HG03025 (cell line): ENCODE data around the gene SLC18B1.

Experiments used
- ATAC-seq: cut with Tn5 transposase; IDR thresholded peaks from one replicate; pipeline ENCODE4 v1.9.1; 2021; ENCODE audit warnings: mild to moderate bottlenecking, moderate library complexity; ENCODE audit not compliant: unreplicated experiment, low FRiP score

Gene SLC18B1

GRCh38 chr6:132797951-132798868, at the start of gene SLC18B1:
TSS of gene SLC18B1 (minus strand) at chr6:132798637. CDS start at chr6:132798456, 181 bp downstream.
- ATAC-seq: peak; percentile 44

- no peak for ATAC-seq
Observed at GRCh38 chr6:132843316-132844035, 45.0 kb upstream of the SLC18B1 start.

DNA sequence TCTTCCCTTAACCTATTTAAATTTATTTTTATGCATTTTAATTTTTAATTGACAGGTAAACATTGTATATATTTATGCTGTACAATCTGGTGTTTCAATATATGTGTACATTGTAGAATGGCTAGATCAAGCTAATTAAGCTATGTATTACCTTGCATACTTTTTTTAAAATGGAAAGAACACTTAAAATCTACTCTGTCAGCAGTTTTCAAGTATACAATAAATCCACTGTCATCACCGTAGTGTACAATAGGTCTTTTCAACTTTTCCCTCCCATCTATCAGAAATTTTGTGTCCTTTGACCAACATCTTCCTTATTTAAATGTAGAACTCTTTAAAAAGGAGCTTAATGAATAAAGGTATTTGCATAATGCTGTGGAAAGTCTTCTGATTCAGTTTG, 43.5 kb upstream of the SLC18B1 start:
- ATAC-seq: no peak

GRCh38 chr6:132832891-132833290, 34.5 kb upstream of the SLC18B1 start:
- no peak for ATAC-seq

GRCh38 chr6:132830334-132830751, 31.9 kb upstream of the SLC18B1 start:
- ATAC-seq: no peak

GRCh38 chr6:132820629-132821381, 22.4 kb upstream of the SLC18B1 start:
- no peak for ATAC-seq

DNA sequence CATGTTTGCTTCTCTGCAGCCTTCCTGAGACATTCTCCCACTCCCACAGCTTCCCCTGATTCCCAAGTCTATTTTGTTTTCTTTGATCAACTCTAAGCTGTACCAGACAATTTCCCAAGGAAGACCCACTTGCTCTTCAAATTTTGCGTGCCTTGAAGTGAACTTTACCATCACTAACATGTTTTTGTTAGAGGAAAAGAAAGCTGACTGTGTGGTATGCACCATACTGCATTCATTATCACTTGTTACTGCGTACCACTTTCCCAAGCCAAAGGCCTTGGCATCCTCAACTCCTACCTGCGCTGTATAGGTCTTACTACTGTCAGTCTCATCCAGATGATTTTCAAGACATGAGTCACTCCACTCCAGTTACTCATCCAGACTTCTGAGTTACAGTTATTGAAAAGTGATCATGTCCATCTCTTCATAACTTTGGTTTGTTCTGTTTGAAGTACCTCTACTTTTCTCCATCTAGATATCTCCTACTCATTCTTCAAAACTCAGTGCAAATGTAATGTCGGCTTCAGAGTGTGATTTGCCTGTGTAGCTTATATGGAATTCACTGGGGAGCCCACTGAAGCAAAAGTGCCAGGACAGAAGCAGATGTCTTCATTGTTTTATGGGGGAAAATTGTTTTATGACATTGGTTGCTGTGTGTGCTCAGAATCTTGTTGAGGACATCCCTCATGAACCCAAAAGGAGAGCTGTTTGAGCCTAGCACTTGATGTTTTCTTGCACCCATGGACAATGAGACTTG, 21.1 kb upstream of the SLC18B1 start:
- ATAC-seq: no peak

- ATAC-seq: no peak
Observed at GRCh38 chr6:132818404-132819359, 20.2 kb upstream of the SLC18B1 start.

- no peak for ATAC-seq
Observed at GRCh38 chr6:132817554-132818403, 19.3 kb upstream of the SLC18B1 start.

DNA sequence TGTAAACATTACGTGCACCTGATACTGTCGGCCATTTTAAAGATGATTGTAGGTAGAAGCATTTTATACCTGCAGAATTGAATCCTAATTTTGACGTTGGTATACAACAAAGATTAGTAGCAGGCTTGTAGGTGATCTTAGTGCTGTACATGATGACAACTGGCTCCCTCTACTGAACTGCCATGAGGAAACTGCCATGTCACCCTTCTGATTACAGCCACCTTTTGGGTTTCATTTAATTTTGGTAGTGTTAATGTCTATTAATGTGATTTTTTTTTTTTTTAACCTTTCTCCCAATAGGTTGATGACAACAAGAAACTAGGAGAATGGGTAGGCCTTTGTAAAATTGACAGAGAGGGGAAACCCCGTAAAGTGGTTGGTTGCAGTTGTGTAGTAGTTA, 18.2 kb upstream of the SLC18B1 start:
- no peak for ATAC-seq

DNA sequence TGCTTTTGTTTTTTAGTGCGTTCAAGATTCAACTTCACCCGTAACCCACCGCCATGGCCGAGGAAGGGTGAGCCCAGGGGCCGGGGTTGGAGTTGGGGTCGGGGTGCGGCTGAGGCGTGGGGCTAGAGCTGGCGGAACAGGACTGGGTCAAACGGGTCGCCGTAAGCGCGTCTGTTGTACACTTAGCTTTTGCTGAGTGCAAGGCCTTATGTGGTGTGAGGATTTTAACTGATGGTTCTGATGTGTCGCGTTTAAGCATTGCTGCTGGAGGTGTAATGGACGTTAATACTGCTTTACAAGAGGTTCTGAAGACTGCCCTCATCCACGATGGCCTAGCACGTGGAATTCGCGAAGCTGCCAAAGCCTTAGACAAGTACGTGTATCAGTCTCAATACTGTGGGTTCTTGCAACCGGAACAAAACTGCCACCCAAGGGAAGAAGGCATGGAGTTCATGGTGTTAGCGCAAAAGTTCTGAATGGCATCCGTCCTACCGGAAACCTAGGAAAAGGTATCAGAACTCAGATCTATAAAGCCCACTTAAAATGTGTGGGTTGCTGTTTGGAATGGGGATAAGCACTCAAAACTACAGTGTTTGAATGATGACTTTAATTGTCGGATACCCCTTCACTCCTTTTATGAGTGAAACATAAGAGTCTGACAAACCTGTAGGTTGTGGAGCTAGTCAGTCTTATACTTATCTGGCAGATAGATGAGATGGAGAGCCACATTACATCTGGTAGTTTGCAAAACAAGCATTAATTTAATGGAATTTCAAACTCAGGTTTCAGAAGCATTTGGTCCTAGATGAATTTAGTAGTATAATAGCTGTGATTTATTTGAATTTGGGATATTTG, 16.5 kb upstream of the SLC18B1 start:
- no peak for ATAC-seq

DNA sequence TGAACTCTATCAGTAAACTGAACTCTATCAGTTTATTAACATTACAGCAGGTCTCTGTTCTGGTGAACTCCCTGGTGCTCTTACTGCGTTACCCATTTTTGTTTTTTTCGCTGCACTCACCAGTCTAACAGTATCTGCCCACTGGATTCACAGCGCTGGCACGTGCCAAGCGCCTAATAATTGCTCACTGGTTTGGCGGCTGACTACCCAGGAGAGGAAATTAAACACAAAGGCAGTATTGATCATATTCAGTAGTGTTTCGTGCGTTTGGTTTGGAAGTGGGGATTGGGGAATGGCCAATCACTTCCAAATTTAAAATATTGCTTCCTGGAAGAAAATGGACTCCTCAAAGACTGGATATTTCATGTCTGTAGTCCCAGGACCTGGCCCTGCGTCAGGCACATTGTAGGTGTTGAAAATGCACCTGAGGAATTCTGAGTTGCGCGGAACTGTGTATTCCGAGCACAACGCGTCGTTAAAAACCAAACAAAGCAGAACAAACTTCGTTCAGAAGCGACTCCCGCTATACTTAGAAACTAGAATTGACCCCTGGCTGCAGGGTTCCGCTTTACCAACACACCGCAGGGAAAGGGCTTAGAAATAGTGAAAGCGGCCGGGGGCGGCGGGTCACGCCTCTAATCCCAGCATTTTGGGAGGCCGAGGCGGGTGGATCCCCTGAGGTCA, 14.9 kb upstream of the SLC18B1 start:
- peak; percentile 26 for ATAC-seq

DNA sequence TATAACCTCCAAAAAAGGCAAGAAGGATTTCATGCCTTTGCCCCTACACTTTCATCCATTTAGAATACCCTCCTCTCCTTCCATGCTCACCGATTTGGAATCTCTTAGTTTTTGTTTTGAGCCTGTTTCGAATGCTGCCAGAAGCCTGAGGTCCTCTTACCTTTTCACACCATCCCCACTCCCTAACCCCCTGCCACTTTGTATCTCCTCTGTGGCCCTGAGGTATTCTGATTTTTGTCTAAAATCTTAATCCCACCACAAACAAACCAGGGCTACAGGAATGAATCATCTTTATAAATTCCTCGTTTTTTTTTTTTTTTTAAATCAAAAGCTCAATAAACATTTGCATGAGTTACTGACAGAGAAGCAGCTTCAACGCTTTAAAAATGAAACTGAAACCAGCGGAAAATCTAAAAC, 14.3 kb upstream of the SLC18B1 start:
- ATAC-seq: no peak

DNA sequence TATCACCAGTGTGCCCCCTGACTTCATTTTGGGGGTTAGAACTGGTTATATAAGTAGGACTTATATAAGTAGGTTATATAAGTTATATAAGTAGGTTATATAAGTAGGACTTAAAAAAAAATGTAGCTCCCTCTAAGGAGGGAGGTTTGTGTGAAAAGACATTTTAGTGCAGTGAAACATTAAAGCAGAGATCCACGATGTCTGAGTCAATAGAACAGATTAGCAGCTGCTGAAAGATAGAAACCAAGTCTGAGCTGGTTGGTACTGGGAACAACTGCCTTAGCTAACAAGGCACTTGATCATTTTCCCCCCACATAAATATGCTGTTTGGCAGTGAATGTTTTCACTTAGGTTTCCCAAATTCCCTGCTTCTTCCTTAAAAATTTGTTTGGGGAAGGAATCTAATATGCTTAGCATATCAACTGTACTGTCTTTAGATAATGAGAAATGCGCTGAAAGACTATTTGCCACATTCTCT, 13.9 kb upstream of the SLC18B1 start:
- no peak for ATAC-seq

GRCh38 chr6:132811276-132811675, 12.8 kb upstream of the SLC18B1 start:
- ATAC-seq: no peak

DNA sequence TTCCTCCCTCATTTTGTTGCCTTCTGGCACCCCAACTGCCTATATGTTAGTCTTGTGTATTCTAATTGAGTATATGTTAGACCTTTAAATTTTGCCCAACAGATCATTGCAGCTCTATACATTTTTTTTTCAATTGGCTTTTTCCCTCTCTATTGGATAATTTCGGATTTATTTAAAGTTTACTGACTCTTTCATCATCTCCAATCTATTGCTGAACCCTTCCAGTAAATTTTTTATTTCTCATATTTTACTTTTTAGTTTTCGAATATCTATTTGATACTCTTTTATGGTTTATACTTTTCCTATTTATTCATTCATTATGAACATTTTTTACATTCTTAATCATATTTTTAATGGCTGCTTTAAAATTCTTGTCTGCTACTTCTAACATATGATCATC, 7.1 kb upstream of the SLC18B1 start:
- no peak for ATAC-seq

DNA sequence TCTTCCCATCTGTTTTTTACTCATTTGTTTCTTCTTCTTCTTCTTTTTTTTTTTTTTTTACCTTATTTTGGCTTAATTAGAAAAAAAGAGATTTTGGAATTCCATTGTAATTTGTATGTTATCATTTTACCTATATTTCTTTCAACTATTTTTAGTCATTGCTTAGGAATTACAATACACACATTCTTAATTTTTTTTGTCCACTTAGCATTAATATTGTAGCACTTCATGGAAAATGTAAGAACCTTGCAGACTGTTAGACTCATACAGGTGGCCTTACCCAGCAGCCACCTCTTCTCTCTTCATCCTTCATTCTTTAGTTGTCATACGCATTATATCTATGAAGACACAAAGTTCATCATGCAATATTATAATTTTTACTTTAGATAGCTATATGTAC, 5.8 kb upstream of the SLC18B1 start:
- ATAC-seq: no peak
